Fibroblast of lung (primary cell): Measurements from ENCODE around the gene PRSS53. TPM values are rescaled to one million over a fixed set of nuclear protein-coding genes. Genes with fewer than 3 reads are reported as not detected.

ENCODE experiments used
- DNase-seq, 2 donors: peaks; one replicate each; pipeline versions ENCODE4 v3.0.0 to v3.0.0-alpha.2; 2010; ENCODE audit warnings: low read depth in 2 of 2
- H2AFZ ChIP-seq: 2 replicates; pipeline ENCODE4 v1.5.1; 2012; ENCODE audit warnings: low read length, control low read depth, inconsistent platforms
- H3K27ac ChIP-seq: 2 replicates; pipeline ENCODE4 v1.5.1; 2011; ENCODE audit warnings: low read length, control low read depth; ENCODE audit not compliant: insufficient read depth
- H3K27me3 ChIP-seq: 2 replicates; pipeline ENCODE4 v1.5.1; 2011; ENCODE audit warnings: mild to moderate bottlenecking, low read length; ENCODE audit not compliant: control insufficient read depth, insufficient read depth
- H3K36me3 ChIP-seq: 2 replicates; pipeline ENCODE4 v1.5.1; 2011; ENCODE audit warnings: low read length; ENCODE audit not compliant: control insufficient read depth, insufficient read depth
- H3K4me1 ChIP-seq: 2 replicates; pipeline ENCODE4 v1.5.1; 2011; ENCODE audit warnings: low read length; ENCODE audit not compliant: control insufficient read depth, insufficient read depth; ENCODE audit errors: extremely low read depth
- H3K4me2 ChIP-seq: 2 replicates; pipeline ENCODE4 v1.5.1; 2011; ENCODE audit warnings: low read length, control low read depth; ENCODE audit not compliant: insufficient read depth; ENCODE audit errors: extremely low read depth
- H3K4me3 ChIP-seq, 4 experiments: fragments of 200-600 bp in 1 of 4; sonication (generic) in 1 of 4; replicated peaks in 1 of 4; 2 replicates each; pipeline ENCODE4 v1.5.1; 2011 to 2016; ENCODE audit warnings: low read length in 4 of 4, low read depth in 3 of 4, mild to moderate bottlenecking in 3 of 4, control low read depth in 2 of 4, inconsistent platforms in 1 of 4, mixed read lengths in 1 of 4; ENCODE audit not compliant: insufficient read depth in 1 of 4; ENCODE audit errors: control extremely low read depth in 1 of 4
- H3K79me2 ChIP-seq: 2 replicates; pipeline ENCODE4 v1.5.1; 2012; ENCODE audit warnings: mild to moderate bottlenecking, low read length, inconsistent platforms; ENCODE audit not compliant: control insufficient read depth, insufficient read depth
- H3K9ac ChIP-seq: 2 replicates; pipeline ENCODE4 v1.5.1; 2011; ENCODE audit warnings: mild to moderate bottlenecking, low read length, control low read depth; ENCODE audit not compliant: insufficient read depth
- H3K9me3 ChIP-seq: 2 replicates; pipeline ENCODE4 v1.5.1; 2012; ENCODE audit warnings: low read depth, low read length; ENCODE audit not compliant: control insufficient read depth, insufficient read depth
- H4K20me1 ChIP-seq: 2 replicates; pipeline ENCODE4 v1.5.1; 2011; ENCODE audit warnings: low read length; ENCODE audit not compliant: control insufficient read depth, insufficient read depth; ENCODE audit errors: extremely low read depth
- CTCF ChIP-seq, 2 donors: IDR thresholded peaks in 1 of 2; conservative IDR thresholded peaks in 1 of 2; 1 replicate in 1 of 2; 2 replicates in 1 of 2; pipeline ENCODE4 v1.5.1; 2011 to 2012; ENCODE audit warnings: low read length in 2 of 2, control low read depth in 1 of 2, inconsistent platforms in 1 of 2, low read depth in 1 of 2, mild to moderate bottlenecking in 1 of 2
- EZH2 ChIP-seq: IDR thresholded peaks from 2 replicates; pipeline ENCODE4 v1.5.1; 2012; ENCODE audit warnings: low read length, control low read depth, mild to moderate bottlenecking; ENCODE audit errors: missing control alignments
- polyA plus RNA-seq, 2 donors: library from polyadenylated mRNA; depleted of rRNA in 1 of 2; stranded (reverse) in 1 of 2; unstranded in 1 of 2; fragments of >200 nt; gene quantifications; 2 replicates each; pipeline ENCODE4 v1.2.1, GENCODE V29; 2011 to 2012; ENCODE audit warnings: missing spikeins in 1 of 2
- total RNA-seq: library from RNA; depleted of rRNA; stranded (reverse); fragments of >200 nt; gene quantifications from 2 replicates; pipeline ENCODE4 v1.2.1, GENCODE V29; 2014

PRSS53 gene
- total and polyA plus RNA-seq, 2 donors (not counting 1 experiment from before 2014, with no cell fraction given), result 0.78 to 1.7 TPM

- H3K4me2 ChIP-seq, result no peak overlapping the region
- H3K27me3 ChIP-seq, result no peaks in the 10 kb centered on the region
- no peak overlapping the region for H3K9ac ChIP-seq
- H3K79me2 ChIP-seq, result peaks cover 9% of the 10 kb centered on the region
- H3K9me3 ChIP-seq, result no peaks in the 10 kb centered on the region
- H3K4me3 ChIP-seq, result no peak overlapping the region
- peaks cover 35% of the 10 kb centered on the region for H3K36me3 ChIP-seq
- no peak overlapping the region for H3K27ac ChIP-seq
- TF ChIP-seq CTCF (conservative IDR thresholded peaks at IDR 0.05 in 1 of 2, IDR thresholded peaks at IDR 0.05 in 1 of 2; ENCODE audit: low read depth in 1 of 2, low read length in 2 of 2) (no peak), EZH2 (no peak)
- H2AFZ ChIP-seq, result no peak overlapping the region
- no peaks in the 10 kb centered on the region for H4K20me1 ChIP-seq
- H3K4me1 ChIP-seq, result no peaks in the 10 kb centered on the region
- no peak for DNase-seq
These were observed 5.7 kb downstream of the PRSS53 start for GRCh38 chr16:31083081-31083480.

GRCh38 chr16:31082368-31083045, 6.2 kb downstream of the PRSS53 start:
- Histone ChIP-seq H3K4me3 (no peak overlapping the region), H3K36me3 (peaks cover 40% of the 10 kb centered on the region), H3K27ac (no peak overlapping the region), H3K9me3 (no peaks in the 10 kb centered on the region), H3K27me3 (no peaks in the 10 kb centered on the region), H2AFZ (no peak overlapping the region), H4K20me1 (no peaks in the 10 kb centered on the region), H3K9ac (no peak overlapping the region), H3K79me2 (peaks cover 15% of the 10 kb centered on the region), H3K4me1 (no peaks in the 10 kb centered on the region), H3K4me2 (no peak overlapping the region)
- no peak for DNase-seq
- TF ChIP-seq CTCF (conservative IDR thresholded peaks at IDR 0.05 in 1 of 2, IDR thresholded peaks at IDR 0.05 in 1 of 2; ENCODE audit: low read depth in 1 of 2, low read length in 2 of 2) (no peak), EZH2 (no peak)

- peaks cover 46% of the 10 kb centered on the region for H3K36me3 ChIP-seq
- H3K4me2 ChIP-seq, result no peak overlapping the region
- no peaks in the 10 kb centered on the region for H3K27me3 ChIP-seq
- no peaks in the 10 kb centered on the region for H3K4me1 ChIP-seq
- H4K20me1 ChIP-seq, result no peaks in the 10 kb centered on the region
- H3K79me2 ChIP-seq, result peaks cover 21% of the 10 kb centered on the region
- TF ChIP-seq EZH2 (no peak), CTCF (conservative IDR thresholded peaks at IDR 0.05 in 1 of 2, IDR thresholded peaks at IDR 0.05 in 1 of 2; ENCODE audit: low read depth in 1 of 2, low read length in 2 of 2) (no peak)
- no peaks in the 10 kb centered on the region for H3K9me3 ChIP-seq
- no peak overlapping the region for H3K4me3 ChIP-seq
- H2AFZ ChIP-seq, result no peak overlapping the region
- DNase-seq, result no peak
- no peak overlapping the region for H3K27ac ChIP-seq
- no peak overlapping the region for H3K9ac ChIP-seq
These were observed 7.1 kb downstream of the PRSS53 start for GRCh38 chr16:31081428-31082351.
